ENCODE data around the gene IL2RA. TPM values are rescaled to one million over a fixed set of nuclear protein-coding genes. Genes with fewer than 3 reads are reported as not detected.

The IL2RA gene
- total and polyA plus RNA-seq, 9 of the 15 experiments (the other 6 are each of a cell fraction or from before 2014, with no cell fraction given), result 0.95 TPM; not detected in 8

DNA sequence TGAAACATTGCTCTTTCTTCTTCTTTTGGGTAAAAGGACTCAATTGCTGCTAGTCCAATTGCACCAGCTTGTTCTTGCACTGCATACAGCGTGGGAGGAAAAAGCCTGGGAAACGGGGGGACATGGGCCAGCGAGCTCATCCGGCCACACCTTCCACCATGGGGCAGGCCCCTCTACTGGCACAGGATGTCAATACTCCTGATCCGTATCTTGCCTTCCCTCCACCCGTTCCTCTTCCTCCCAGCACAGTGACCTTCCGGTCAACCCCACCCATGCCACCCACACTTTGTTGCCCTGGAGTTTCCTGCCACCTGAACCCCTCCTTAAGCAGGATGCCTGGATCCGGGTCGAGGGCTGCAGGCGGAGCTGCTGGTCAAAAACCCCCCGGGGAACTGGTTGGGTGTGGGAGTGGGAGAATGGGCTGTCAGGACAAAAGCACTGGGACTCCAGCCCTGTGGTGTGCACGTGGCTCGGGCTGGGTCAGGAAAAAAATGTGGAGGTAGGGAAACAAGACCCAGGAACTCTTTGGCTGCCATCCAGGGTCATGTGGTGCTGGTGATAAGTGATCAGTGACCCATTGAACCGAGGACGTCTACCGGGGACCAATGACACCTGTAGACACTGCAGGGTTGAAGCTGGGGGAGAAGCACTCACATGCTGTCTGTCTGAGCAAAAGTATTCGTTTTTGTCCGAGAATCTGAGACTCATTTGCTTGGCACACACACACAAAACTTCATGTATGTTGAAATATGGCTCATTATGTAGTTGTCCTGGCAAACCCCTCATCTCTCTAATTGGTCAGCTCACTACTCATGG lies 8.1 kb downstream of the IL2RA start (continued):
- TF ChIP-seq, protein P1, sequence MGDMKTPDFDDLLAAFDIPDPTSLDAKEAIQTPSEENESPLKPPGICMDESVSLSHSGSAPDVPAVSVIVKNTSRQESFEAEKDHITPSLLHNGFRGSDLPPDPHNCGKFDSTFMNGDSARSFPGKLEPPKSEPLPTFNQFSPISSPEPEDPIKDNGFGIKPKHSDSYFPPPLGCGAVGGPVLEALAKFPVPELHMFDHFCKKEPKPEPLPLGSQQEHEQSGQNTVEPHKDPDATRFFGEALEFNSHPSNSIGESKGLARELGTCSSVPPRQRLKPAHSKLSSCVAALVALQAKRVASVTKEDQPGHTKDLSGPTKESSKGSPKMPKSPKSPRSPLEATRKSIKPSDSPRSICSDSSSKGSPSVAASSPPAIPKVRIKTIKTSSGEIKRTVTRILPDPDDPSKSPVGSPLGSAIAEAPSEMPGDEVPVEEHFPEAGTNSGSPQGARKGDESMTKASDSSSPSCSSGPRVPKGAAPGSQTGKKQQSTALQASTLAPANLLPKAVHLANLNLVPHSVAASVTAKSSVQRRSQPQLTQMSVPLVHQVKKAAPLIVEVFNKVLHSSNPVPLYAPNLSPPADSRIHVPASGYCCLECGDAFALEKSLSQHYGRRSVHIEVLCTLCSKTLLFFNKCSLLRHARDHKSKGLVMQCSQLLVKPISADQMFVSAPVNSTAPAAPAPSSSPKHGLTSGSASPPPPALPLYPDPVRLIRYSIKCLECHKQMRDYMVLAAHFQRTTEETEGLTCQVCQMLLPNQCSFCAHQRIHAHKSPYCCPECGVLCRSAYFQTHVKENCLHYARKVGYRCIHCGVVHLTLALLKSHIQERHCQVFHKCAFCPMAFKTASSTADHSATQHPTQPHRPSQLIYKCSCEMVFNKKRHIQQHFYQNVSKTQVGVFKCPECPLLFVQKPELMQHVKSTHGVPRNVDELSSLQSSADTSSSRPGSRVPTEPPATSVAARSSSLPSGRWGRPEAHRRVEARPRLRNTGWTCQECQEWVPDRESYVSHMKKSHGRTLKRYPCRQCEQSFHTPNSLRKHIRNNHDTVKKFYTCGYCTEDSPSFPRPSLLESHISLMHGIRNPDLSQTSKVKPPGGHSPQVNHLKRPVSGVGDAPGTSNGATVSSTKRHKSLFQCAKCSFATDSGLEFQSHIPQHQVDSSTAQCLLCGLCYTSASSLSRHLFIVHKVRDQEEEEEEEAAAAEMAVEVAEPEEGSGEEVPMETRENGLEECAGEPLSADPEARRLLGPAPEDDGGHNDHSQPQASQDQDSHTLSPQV (IDR thresholded peaks at IDR 0.05), result peak; percentile 26; the same call in 1 of the 2 replicates
- 0 out of 2 replicates have a peak, but pooled peaks have one; percentile 42 for TF ChIP-seq ZNF41 (CRISPR knock-in tag; conservative IDR thresholded peaks at IDR 0.05)
- TF ChIP-seq, protein P2, sequence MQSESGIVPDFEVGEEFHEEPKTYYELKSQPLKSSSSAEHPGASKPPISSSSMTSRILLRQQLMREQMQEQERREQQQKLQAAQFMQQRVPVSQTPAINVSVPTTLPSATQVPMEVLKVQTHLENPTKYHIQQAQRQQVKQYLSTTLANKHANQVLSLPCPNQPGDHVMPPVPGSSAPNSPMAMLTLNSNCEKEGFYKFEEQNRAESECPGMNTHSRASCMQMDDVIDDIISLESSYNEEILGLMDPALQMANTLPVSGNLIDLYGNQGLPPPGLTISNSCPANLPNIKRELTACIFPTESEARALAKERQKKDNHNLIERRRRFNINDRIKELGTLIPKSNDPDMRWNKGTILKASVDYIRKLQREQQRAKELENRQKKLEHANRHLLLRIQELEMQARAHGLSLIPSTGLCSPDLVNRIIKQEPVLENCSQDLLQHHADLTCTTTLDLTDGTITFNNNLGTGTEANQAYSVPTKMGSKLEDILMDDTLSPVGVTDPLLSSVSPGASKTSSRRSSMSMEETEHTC (IDR thresholded peaks at IDR 0.05), result 0 out of 2 replicates have a peak, but pooled peaks have one; percentile 39
- TF ChIP-seq MAFF (IDR thresholded peaks at IDR 0.05; ENCODE audit: low read length), result no peak
- TF ChIP-seq, protein P3, sequence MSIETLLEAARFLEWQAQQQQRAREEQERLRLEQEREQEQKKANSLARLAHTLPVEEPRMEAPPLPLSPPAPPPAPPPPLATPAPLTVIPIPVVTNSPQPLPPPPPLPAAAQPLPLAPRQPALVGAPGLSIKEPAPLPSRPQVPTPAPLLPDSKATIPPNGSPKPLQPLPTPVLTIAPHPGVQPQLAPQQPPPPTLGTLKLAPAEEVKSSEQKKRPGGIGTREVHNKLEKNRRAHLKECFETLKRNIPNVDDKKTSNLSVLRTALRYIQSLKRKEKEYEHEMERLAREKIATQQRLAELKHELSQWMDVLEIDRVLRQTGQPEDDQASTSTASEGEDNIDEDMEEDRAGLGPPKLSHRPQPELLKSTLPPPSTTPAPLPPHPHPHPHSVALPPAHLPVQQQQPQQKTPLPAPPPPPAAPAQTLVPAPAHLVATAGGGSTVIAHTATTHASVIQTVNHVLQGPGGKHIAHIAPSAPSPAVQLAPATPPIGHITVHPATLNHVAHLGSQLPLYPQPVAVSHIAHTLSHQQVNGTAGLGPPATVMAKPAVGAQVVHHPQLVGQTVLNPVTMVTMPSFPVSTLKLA (conservative IDR thresholded peaks at IDR 0.05), result peak in 1 of 2 experiments; percentile 50; a peak in 2 of 4 replicates
- no peak for TF ChIP-seq ATF7 (IDR thresholded peaks at IDR 0.05)
- peak; percentile 61 for TF ChIP-seq EGR1 (conservative IDR thresholded peaks at IDR 0.05)
- TF ChIP-seq CTBP1 (IDR thresholded peaks at IDR 0.05; ENCODE audit: borderline replicate concordance), result peak; percentile 47; the same call in 1 of the 2 replicates
- no peak for TF ChIP-seq SIX5 (IDR thresholded peaks at IDR 0.05; ENCODE audit: borderline replicate concordance in 1 of 2, insufficient read depth in 1 of 2, low read depth in 1 of 2, low read length in 2 of 2)
- TF ChIP-seq, protein P4, sequence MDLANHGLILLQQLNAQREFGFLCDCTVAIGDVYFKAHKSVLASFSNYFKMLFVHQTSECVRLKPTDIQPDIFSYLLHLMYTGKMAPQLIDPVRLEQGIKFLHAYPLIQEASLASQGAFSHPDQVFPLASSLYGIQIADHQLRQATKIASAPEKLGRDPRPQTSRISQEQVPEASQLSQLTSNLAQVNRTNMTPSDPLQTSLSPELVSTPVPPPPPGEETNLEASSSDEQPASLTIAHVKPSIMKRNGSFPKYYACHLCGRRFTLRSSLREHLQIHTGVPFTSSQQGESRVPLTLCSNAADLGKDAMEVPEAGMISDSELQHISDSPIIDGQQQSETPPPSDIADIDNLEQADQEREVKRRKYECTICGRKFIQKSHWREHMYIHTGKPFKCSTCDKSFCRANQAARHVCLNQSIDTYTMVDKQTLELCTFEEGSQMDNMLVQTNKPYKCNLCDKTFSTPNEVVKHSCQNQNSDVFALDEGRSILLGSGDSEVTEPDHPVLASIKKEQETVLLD (IDR thresholded peaks at IDR 0.05), result 0 out of 2 replicates have a peak, but pooled peaks have one; percentile 29
- TF ChIP-seq MEF2D (tag; conservative IDR thresholded peaks at IDR 0.05; ENCODE audit: low read depth), result peak; percentile 44; the same call in 1 of the 2 replicates
- TF ChIP-seq, protein P5, sequence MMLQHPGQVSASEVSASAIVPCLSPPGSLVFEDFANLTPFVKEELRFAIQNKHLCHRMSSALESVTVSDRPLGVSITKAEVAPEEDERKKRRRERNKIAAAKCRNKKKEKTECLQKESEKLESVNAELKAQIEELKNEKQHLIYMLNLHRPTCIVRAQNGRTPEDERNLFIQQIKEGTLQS (IDR thresholded peaks at IDR 0.05), result no peak
- TF ChIP-seq, protein P5 (CRISPR knock-in tag; conservative IDR thresholded peaks at IDR 0.05), result no peak
- 0 out of 2 replicates have a peak, but pooled peaks have one; percentile 30 for TF ChIP-seq RAD51 (IDR thresholded peaks at IDR 0.05; ENCODE audit: borderline replicate concordance, low read depth)
- no peak for TF ChIP-seq KAT7 (CRISPR knock-in tag; IDR thresholded peaks at IDR 0.05; ENCODE audit: borderline replicate concordance)
- TF ChIP-seq MAZ (CRISPR knock-in tag; conservative IDR thresholded peaks at IDR 0.05 in 1 of 2, IDR thresholded peaks at IDR 0.05 in 1 of 2), result peak in 1 of 2 experiments; percentile 36; a peak in 1 of 4 replicates
